NCI-H2227 (cell line): ENCODE results near the gene OR51S1.
"Not testable (repeated sequence)": the region's sequence is repeated elsewhere in the genome, so short reads cannot be mapped to it uniquely, and the experiment has no call there.

Source experiments
- DNase-seq: peaks from one replicate; lab custom pipeline; 2025; ENCODE audit not compliant: unreplicated experiment; lab: John Stamatoyannopoulos, UW

The OR51S1 gene, protein sequence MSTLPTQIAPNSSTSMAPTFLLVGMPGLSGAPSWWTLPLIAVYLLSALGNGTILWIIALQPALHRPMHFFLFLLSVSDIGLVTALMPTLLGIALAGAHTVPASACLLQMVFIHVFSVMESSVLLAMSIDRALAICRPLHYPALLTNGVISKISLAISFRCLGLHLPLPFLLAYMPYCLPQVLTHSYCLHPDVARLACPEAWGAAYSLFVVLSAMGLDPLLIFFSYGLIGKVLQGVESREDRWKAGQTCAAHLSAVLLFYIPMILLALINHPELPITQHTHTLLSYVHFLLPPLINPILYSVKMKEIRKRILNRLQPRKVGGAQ

DNA sequence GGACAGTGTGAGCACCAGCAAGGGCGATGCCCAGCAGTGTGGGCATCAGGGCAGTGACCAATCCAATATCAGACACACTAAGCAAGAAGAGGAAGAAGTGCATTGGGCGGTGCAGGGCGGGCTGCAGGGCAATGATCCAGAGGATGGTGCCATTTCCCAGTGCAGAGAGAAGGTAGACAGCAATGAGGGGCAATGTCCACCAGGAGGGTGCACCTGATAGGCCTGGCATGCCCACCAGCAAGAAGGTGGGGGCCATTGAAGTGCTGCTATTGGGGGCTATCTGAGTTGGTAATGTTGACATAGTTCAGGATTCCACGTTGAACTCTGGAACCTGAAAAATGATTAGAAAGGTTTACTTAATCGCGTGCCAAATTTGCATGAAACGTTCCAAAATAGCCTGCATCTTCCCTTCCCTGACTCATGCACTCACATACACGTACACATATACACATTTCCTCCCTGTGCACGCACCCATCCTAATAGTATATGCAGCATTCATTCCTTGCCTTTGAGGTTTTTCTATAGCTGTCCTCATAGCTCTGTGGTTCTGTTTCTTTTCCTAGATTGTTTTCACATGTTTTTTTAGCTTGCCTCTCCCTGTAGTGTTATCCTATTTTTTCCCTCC is at the start of gene OR51S1:
Gene OR51S1, minus strand, starts transcription at position 301 of the 625 bp plus-strand sequence. Its CDS starts 0 bp downstream, at position 301.
- no peak for DNase-seq

- no peak for DNase-seq
Measured at GRCh38 chr11:4891996-4892640, 43.1 kb upstream of the OR51S1 start.

DNA sequence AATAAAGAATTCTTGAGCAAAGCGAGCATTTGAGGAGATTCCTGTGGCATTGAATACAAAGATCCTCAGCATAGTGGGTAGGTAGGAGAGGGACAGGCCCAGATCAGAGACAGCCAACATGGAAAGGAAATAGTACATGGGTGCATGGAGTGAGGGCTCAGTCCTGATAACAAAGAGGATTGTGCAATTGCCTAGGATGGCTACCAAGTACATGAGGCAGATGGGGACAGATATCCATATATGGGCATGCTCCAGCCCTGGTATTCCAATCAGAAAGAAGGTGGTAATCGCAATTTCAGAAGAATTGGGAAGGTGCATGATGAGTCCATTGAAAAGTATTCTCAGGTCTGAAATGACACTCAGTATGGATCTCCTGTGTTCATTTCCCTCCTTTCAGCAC is 41.3 kb upstream of the OR51S1 start:
- no peak for DNase-seq

GRCh38 chr11:4887591-4887990 is 38.6 kb upstream of the OR51S1 start:
- DNase-seq: no peak

DNA sequence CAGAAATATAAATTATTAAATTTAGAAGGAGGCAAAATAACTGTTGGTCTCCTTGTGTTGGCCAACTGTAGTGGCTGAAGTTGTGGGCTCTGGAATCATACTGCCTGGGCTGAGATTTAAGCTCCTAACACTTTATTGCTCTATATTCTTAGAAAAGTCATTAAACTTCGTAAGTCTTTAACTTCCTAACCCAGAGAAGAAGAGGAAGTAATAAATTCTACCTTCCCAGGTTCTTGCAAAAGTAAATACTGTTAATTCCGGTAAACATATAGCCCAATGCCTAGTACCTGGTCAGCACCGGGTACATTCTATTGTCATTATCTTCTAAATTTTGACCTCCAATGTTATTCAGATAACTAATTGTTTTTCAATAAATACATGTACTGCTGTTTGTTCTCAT is 37.2 kb upstream of the OR51S1 start:
- DNase-seq: no peak

DNA sequence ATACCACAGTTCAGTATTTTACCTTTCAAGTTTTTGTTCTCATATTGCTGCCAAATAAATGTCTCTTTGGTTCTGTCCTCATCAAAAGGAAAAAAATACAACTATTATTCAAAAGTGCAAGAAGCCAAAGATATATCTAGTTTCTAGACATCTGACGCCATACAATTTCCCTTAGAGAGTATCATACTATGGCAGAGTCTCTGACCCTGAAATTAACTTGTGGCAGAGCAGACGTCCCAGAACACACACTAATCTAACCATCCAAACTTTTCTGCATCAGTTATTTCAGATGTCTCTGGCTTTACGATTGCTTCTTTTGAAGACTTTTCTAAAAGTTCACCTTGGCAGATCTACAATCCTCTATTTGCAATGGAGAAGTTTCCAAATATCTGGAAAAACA is 35.4 kb upstream of the OR51S1 start:
- no peak for DNase-seq

DNA sequence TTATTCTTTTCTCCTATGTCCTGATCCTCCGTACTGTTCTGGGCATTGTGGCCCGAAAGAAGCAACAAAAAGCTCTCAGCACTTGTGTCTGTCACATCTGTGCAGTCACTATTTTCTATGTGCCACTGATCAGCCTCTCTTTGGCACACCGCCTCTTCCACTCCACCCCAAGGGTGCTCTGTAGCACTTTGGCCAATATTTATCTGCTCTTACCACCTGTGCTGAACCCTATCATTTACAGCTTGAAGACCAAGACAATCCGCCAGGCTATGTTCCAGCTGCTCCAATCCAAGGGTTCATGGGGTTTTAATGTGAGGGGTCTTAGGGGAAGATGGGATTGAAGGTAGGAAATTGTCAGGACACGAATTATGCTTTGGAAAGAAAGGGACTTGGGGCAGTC is 33.5 kb upstream of the OR51S1 start:
- DNase-seq: no peak

DNA sequence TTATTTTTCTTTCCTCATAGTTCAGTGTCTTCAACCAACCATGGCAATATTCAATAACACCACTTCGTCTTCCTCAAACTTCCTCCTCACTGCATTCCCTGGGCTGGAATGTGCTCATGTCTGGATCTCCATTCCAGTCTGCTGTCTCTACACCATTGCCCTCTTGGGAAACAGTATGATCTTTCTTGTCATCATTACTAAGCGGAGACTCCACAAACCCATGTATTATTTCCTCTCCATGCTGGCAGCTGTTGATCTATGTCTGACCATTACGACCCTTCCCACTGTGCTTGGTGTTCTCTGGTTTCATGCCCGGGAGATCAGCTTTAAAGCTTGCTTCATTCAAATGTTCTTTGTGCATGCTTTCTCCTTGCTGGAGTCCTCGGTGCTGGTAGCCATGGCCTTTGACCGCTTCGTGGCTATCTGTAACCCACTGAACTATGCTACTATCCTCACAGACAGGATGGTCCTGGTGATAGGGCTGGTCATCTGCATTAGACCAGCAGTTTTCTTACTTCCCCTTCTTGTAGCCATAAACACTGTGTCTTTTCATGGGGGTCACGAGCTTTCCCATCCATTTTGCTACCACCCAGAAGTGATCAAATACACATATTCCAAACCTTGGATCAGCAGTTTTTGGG is 33.0 kb upstream of the OR51S1 start, which contains the start of gene OR51T1:
Gene OR51T1, plus strand, starts transcription at position 41 of the 641 bp plus-strand sequence. Its CDS starts 0 bp downstream, at position 41.
- no peak for DNase-seq

DNA sequence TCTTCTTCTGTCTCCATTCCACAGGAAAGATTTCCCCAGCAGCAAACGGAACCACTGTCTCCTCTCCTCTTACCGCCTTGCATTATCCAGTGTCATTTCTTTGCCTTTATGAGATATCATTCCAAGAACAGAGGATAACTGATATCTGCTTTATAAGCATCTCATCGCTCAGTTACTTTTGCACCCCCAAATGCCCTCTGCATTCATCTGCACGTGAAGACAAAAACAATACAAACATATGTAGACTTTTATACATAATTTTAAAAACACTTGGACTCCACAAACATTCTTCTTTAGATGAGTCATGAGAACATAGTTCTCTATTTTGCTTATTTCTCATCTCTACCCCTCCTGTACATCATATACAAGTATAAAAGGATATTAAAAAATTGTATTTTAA is 32.2 kb upstream of the OR51S1 start:
- DNase-seq: no peak

DNA sequence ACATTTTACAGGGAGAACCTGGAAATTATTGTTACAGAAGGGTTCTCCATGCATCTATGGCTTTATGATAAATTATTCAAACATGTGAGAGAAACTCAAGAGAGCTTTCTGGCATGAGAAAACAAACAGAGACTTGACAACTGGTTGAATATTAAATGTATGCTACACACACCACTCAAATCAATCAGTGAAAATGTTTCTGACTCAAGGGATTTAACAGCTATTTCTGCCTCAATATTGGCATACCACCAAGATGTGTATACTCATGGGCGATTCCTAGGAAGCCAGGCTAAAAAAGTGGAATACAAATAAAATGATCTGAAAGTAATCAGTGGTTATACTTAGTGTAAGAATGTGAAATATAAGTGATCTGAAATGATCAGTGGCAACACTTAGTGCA is 16.8 kb upstream of the OR51S1 start:
- DNase-seq: no peak

DNA sequence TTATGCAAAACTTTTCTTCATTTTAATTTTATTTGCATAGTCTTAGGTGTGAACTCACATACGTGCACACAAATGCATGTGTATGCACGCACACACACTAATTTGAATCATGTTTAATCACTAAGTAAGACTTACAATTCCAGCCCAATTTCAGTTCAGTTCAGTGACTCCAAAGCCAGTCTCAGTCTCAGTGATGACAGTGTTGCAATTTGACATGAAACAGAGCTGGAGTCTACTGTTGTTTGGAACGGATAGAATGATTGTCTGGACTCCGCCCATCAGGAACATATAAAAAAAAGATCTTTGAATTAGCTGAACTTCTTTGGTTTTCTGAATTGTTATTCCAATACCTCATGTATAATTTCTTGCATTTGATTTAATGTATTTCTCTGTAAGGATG is 14.9 kb upstream of the OR51S1 start:
- DNase-seq: no peak

GRCh38 chr11:4862447-4863236 is 13.6 kb upstream of the OR51S1 start:
- DNase-seq: no peak

DNA sequence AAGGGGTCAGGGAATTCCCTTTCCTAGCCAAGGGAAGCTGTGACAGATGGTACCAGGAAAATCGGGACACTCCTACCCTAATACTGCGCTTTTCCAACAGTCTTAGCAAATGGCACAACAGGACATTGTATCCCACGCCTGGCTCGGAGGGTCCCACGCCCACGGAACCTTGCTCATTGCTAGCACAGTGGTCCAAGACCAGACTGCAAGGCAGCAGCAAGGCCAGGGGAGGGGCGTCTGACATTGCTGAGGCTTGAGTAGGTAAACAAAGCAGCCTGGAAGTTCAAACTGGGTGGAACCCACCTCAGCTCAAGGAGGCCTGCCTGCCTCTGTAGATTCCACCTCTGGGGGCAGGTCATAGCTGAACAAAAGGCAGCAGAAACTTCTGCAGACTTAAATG is 5.3 kb upstream of the OR51S1 start:
- DNase-seq: not testable (repeated sequence)

- DNase-seq: no peak
Measured at GRCh38 chr11:4851033-4851432, 2.0 kb upstream of the OR51S1 start.

GRCh38 chr11:4839851-4840549 is 9.0 kb downstream of the OR51S1 start:
- DNase-seq: no peak

DNA sequence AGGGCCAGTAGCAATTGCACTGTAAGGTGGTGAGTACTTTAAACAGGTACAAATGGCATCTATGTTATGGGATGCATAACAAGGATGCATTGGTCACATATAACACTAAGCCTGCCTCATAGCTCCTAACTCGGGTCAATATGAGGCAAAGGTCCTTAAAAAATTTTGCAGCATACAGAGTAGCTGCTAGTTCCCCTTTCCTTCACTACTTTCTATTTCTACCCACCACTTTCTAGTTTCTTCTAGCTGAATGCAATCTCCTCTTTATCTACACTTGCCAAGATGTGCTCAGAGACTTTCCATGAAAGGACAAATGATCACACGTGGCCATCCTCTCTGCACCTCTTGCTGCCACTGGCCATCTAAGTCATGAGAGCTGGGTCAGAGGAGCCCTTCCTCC is 18.1 kb downstream of the OR51S1 start:
- DNase-seq: no peak

GRCh38 chr11:4830346-4830745 is 18.7 kb downstream of the OR51S1 start:
- DNase-seq: no peak

- DNase-seq: no peak
Measured at GRCh38 chr11:4826425-4826824, 22.6 kb downstream of the OR51S1 start.

GRCh38 chr11:4825132-4825531 is 23.9 kb downstream of the OR51S1 start:
- no peak for DNase-seq

DNA sequence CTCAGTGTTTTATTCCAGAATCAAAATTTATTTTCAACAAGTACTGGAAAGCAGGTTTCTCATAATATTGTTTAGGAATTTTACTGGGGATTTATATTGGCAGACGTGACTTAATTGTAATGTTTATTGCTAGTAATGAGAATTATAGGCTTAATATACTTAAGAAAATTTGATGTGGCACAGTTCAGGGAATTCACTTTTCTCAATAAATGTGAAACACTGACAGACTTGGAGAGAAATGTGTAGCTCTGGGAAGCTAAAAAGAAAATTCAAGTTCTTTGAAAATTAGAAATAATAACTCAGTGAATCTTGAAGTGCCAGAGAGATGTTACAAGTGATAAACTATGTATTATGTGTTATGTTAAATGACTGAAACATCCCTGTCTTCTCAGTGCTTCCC is 28.0 kb downstream of the OR51S1 start, which contains the start of gene OR51F2:
Gene OR51F2, plus strand, starts transcription at position 301 of the 400 bp plus-strand sequence. CDS start 101 bp downstream, outside the sequence.
- no peak for DNase-seq
